ENCODE data around the gene PPP1R7.

PPP1R7 gene

GRCh38 chr2:241159116-241159515 lies 8.8 kb downstream of the PPP1R7 start:
- in situ Hi-C loops (cut with HindIII; ENCODE audit: low sequenced_read_pairs) = no loop called here
- no peak for DNase-seq (ENCODE audit: low read depth, low spot score)
- H3K4me3 ChIP-seq (ENCODE audit: low read depth, low read length) = no peak overlapping the region
- TF ChIP-seq, protein P1, sequence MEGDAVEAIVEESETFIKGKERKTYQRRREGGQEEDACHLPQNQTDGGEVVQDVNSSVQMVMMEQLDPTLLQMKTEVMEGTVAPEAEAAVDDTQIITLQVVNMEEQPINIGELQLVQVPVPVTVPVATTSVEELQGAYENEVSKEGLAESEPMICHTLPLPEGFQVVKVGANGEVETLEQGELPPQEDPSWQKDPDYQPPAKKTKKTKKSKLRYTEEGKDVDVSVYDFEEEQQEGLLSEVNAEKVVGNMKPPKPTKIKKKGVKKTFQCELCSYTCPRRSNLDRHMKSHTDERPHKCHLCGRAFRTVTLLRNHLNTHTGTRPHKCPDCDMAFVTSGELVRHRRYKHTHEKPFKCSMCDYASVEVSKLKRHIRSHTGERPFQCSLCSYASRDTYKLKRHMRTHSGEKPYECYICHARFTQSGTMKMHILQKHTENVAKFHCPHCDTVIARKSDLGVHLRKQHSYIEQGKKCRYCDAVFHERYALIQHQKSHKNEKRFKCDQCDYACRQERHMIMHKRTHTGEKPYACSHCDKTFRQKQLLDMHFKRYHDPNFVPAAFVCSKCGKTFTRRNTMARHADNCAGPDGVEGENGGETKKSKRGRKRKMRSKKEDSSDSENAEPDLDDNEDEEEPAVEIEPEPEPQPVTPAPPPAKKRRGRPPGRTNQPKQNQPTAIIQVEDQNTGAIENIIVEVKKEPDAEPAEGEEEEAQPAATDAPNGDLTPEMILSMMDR (IDR thresholded peaks at IDR 0.05; ENCODE audit: low read depth, low read length) = no peak

- TF ChIP-seq, protein P1 (IDR thresholded peaks at IDR 0.05; ENCODE audit: low read depth, low read length) = no peak
- in situ Hi-C loops (cut with HindIII; ENCODE audit: low sequenced_read_pairs) = no loop called here
- no peak overlapping the region for H3K4me3 ChIP-seq (ENCODE audit: low read depth, low read length)
- DNase-seq (ENCODE audit: low read depth, low spot score) = no peak
Observed at GRCh38 chr2:241160318-241160717, 10.1 kb downstream of the PPP1R7 start.

DNA sequence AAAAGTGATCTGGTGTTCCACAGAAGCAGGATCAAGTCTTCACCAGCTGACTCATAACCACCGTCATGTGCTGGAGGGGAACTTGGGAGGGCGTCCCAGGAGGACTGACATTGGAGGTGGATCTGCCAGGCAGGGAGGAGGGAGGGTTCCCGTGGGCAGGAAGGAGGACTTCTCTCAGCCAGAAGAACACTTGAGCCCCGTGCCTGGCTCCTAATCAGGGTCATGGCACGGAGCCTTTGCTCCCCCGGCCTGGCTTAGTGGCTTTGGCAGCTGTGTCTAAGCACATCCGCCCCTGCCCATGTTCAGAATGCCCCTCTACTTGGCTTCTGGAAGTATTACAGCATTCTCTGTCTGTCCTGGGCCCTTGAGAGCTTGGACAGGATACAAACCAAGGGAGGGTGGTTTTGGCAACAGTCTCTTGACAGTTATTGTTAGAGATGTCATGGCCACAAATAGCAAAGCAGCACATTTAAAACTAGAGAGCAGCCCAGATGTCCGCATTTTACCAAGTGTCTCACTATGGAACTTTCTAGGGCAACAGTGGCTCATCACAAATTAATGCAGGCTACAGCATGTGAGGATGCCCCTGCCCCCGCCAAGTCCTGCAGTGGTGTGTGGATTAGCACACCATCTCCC lies 11.5 kb downstream of the PPP1R7 start:
- DNase-seq (ENCODE audit: low read depth, low spot score) = peak; percentile 86
- no peak overlapping the region for H3K4me3 ChIP-seq (ENCODE audit: low read depth, low read length)
- TF ChIP-seq, protein P1 (IDR thresholded peaks at IDR 0.05; ENCODE audit: low read depth, low read length) = no peak
- in situ Hi-C loops (cut with HindIII; ENCODE audit: low sequenced_read_pairs) = no loop called here

DNA sequence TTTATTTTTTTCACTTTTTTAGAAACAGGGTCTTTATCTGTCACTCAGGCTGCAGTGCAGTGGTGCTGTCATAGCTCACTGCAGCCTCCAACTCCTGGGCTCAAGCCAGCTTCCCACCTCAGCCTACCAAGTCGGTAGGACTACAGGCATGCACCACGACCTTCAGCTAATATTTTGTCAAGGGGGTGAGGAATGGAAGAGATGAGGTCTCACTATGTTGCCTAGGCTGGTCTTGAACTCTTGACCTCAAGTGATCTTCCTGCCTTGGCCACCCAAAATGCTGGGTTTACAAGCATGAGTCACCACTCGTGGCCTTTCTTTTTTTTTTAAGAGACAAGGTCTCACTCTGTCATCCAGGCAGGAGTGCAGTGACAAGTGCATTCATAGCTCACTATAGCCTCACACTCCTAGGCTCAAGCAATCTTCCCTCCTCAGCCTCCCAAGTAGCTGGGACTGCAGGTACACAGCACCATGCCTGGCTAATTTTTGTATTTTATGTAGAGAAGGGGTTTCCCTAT lies 13.4 kb downstream of the PPP1R7 start:
- DNase-seq (ENCODE audit: low read depth, low spot score) = no peak
- TF ChIP-seq, protein P1 (IDR thresholded peaks at IDR 0.05; ENCODE audit: low read depth, low read length) = no peak
- no peak overlapping the region for H3K4me3 ChIP-seq (ENCODE audit: low read depth, low read length)
- in situ Hi-C loops (cut with HindIII; ENCODE audit: low sequenced_read_pairs) = no loop called here

- H3K4me3 ChIP-seq (ENCODE audit: low read depth, low read length) = no peak overlapping the region
- TF ChIP-seq, protein P1 (IDR thresholded peaks at IDR 0.05; ENCODE audit: low read depth, low read length) = no peak
- DNase-seq (ENCODE audit: low read depth, low spot score) = no peak
- in situ Hi-C loops (cut with HindIII; ENCODE audit: low sequenced_read_pairs) = no loop called here
Observed at GRCh38 chr2:241168366-241168765, 18.1 kb downstream of the PPP1R7 start.

DNA sequence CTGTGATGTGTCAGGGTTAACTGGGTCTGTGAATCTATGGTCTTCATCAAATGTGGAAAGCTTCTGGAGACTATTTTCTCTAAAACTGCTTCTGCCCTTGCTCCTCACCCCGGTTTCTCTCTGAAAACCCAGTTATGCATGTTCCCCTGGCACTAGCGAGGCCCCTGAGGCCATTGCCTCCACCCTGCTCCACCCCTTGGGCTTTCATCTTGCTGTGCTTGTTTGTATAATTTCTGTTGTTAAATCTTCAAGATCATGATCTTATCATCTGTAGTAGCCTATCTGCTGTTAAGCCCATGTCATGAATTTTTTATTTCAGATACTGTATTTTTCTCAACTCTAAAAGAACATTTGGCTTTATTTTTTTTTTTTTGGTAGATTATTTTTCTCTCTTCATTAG lies 23.3 kb downstream of the PPP1R7 start:
- H3K4me3 ChIP-seq (ENCODE audit: low read depth, low read length) = no peak overlapping the region
- in situ Hi-C loops (cut with HindIII; ENCODE audit: low sequenced_read_pairs) = no loop called here
- DNase-seq (ENCODE audit: low read depth, low spot score) = no peak
- TF ChIP-seq, protein P1 (IDR thresholded peaks at IDR 0.05; ENCODE audit: low read depth, low read length) = no peak
